CD4-positive, CD25-positive, alpha-beta regulatory T cell (primary cell): Measurements from ENCODE around the gene SLC12A7. TPM values are rescaled to one million over a fixed set of nuclear protein-coding genes. Genes with fewer than 3 reads are reported as not detected.
"Not testable (repeated sequence)": the region's sequence is repeated elsewhere in the genome, so short reads cannot be mapped to it uniquely, and the experiment has no call there.

ENCODE experiments used
- ATAC-seq, 2 donors: fragments of 150-1000 bp; cut with Tn5 transposase; one replicate each; pipeline ENCODE4 v1.10.0; 2021; ENCODE audit warnings: low read depth in 2 of 2, moderate number of reproducible peaks in 2 of 2, moderate library complexity in 1 of 2
- DNase-seq, 3 donors: peaks; one replicate each; pipeline versions ENCODE4 v3.0.0 to v3.0.0-alpha.2; 2012 to 2022; ENCODE audit warnings: mixed read lengths in 1 of 3
- H3K27ac ChIP-seq: one replicate; pipeline ENCODE4 v1.7.0; 2013; ENCODE audit warnings: mild to moderate bottlenecking, low read length; ENCODE audit not compliant: insufficient read depth, poor library complexity, severe bottlenecking
- H3K27me3 ChIP-seq: one replicate; pipeline ENCODE4 v1.7.0; 2013; ENCODE audit warnings: low read length; ENCODE audit not compliant: control insufficient read depth, insufficient read depth
- H3K36me3 ChIP-seq: one replicate; pipeline ENCODE4 v1.7.0; 2013; ENCODE audit warnings: mild to moderate bottlenecking, low read length, moderate library complexity; ENCODE audit not compliant: control insufficient read depth, insufficient read depth
- H3K4me1 ChIP-seq: 2 replicates; pipeline ENCODE4 v1.7.0; 2013; ENCODE audit warnings: mild to moderate bottlenecking, low read length; ENCODE audit not compliant: insufficient read depth, control insufficient read depth, poor library complexity, severe bottlenecking
- H3K4me3 ChIP-seq: one replicate; pipeline ENCODE4 v1.7.0; 2013; ENCODE audit warnings: low read depth, mild to moderate bottlenecking, low read length, moderate library complexity
- H3K9me3 ChIP-seq, 2 experiments: 1 replicate in 1 of 2; 2 replicates in 1 of 2; pipeline ENCODE4 v1.7.0; 2013; ENCODE audit warnings: low read length in 2 of 2, mild to moderate bottlenecking in 1 of 2, moderate library complexity in 1 of 2; ENCODE audit not compliant: control insufficient read depth in 2 of 2
- H3K27ac Mint-ChIP-seq, 3 donors: one replicate each; pipeline ENCODE4 v1.8.0; 2020 to 2022; ENCODE audit warnings: mild to moderate bottlenecking in 3 of 3, mixed read lengths in 3 of 3, moderate library complexity in 2 of 3
- H3K27me3 Mint-ChIP-seq: one replicate; pipeline ENCODE4 v1.8.0; 2022; ENCODE audit warnings: mild to moderate bottlenecking, mixed read lengths
- H3K36me3 Mint-ChIP-seq: one replicate; pipeline ENCODE4 v1.8.0; 2020; ENCODE audit warnings: mixed read lengths
- H3K4me1 Mint-ChIP-seq, 4 donors: one replicate each; pipeline ENCODE4 v1.8.0; 2020 to 2022; ENCODE audit warnings: mixed read lengths in 4 of 4, mild to moderate bottlenecking in 1 of 4
- H3K4me3 Mint-ChIP-seq, 4 donors: one replicate each; pipeline ENCODE4 v1.8.0; 2020 to 2022; ENCODE audit warnings: mild to moderate bottlenecking in 4 of 4, mixed read lengths in 4 of 4, moderate library complexity in 3 of 4
- H3K9me3 Mint-ChIP-seq, 7 donors: one replicate each; pipeline ENCODE4 v1.8.0; 2020 to 2022; ENCODE audit warnings: mixed read lengths in 7 of 7, mild to moderate bottlenecking in 3 of 7, moderate library complexity in 2 of 7
- polyA plus RNA-seq, 4 donors: library from polyadenylated mRNA; unstranded; fragments of 300-500 nt; fragmentation: Illumina TruSeq; gene quantifications; one replicate each; pipeline ENCODE4 v1.2.3, GENCODE V29; 2021
- total RNA-seq: library from RNA; stranded (reverse); gene quantifications from one replicate; pipeline ENCODE4 v1.2.3, GENCODE V29; 2022

SLC12A7 gene
- total and polyA plus RNA-seq, 5 donors from 2014 or later: 2.2 to 16.0 (median 7.0) TPM

- DNase-seq (peak in 2 of 3 donors; percentile 30 to 64), ATAC-seq (peak in 1 of 2 donors; percentile 47)
- Histone ChIP-seq H3K27me3 (peaks cover 10% of the 10 kb centered on the region), H3K36me3 (no peaks in the 10 kb centered on the region), H3K9me3 (no peaks in the 10 kb centered on the region), H3K27ac (no peak overlapping the region), H3K4me3 (no peak overlapping the region), H3K4me1 (peaks cover 30% of the 10 kb centered on the region)
- peak overlapping the region in 3 of 4 donors; percentile 27 to 68 (median 66) for H3K4me3 Mint-ChIP-seq
- peaks cover 44% of the 10 kb centered on the region for H3K27me3 Mint-ChIP-seq
- H3K4me1 Mint-ChIP-seq: peaks cover 0 to 30% (median 3%) of the 10 kb centered on the region in 4 donors
- no peaks in the 10 kb centered on the region for H3K9me3 Mint-ChIP-seq
- H3K27ac Mint-ChIP-seq: no peak overlapping the region
- H3K36me3 Mint-ChIP-seq: no peaks in the 10 kb centered on the region
These were observed 107.2 kb downstream of the SLC12A7 start for GRCh38 chr5:1004461-1005248.

GRCh38 chr5:1003296-1003937 lies 108.4 kb downstream of the SLC12A7 start:
- H3K9me3 ChIP-seq: no peaks in the 10 kb centered on the region
- Mint-ChIP-seq H3K27ac (no peak overlapping the region), H3K4me3 (peak overlapping the region; percentile 12 to 92 (median 59)), H3K9me3 (no peaks in the 10 kb centered on the region), H3K27me3 (peaks cover 43% of the 10 kb centered on the region), H3K36me3 (no peaks in the 10 kb centered on the region), H3K4me1 (peaks cover 0 to 30% (median 3%) of the 10 kb centered on the region in 4 donors)
- DNase-seq: peak in 1 of 3 donors; percentile 35
- H3K27ac ChIP-seq: no peak overlapping the region
- ATAC-seq: no peak
- peaks cover 30% of the 10 kb centered on the region for H3K4me1 ChIP-seq
- H3K36me3 ChIP-seq: no peaks in the 10 kb centered on the region
- no peak overlapping the region for H3K4me3 ChIP-seq
- peaks cover 10% of the 10 kb centered on the region for H3K27me3 ChIP-seq

- Histone ChIP-seq H3K4me1 (peaks cover 30% of the 10 kb centered on the region), H3K4me3 (no peak overlapping the region), H3K36me3 (no peaks in the 10 kb centered on the region), H3K27me3 (peaks cover 8% of the 10 kb centered on the region), H3K9me3 (no peaks in the 10 kb centered on the region), H3K27ac (no peak overlapping the region)
- H3K27ac Mint-ChIP-seq: no peak overlapping the region
- H3K4me1 Mint-ChIP-seq: peaks cover 0 to 27% (median 3%) of the 10 kb centered on the region in 4 donors
- H3K4me3 Mint-ChIP-seq: peak overlapping the region in 2 of 4 donors; percentile 12 to 92
- no peaks in the 10 kb centered on the region for H3K9me3 Mint-ChIP-seq
- DNase-seq: no peak
- peaks cover 39% of the 10 kb centered on the region for H3K27me3 Mint-ChIP-seq
- H3K36me3 Mint-ChIP-seq: no peaks in the 10 kb centered on the region
- ATAC-seq: no peak
These were observed 109.0 kb downstream of the SLC12A7 start for GRCh38 chr5:1002836-1003235.

GRCh38 chr5:1002271-1002546 lies 109.7 kb downstream of the SLC12A7 start:
- peaks cover 30% of the 10 kb centered on the region for H3K4me1 ChIP-seq
- Mint-ChIP-seq H3K27me3 (peaks cover 33% of the 10 kb centered on the region), H3K27ac (no peak overlapping the region), H3K36me3 (no peaks in the 10 kb centered on the region), H3K4me3 (peak overlapping the region in 1 of 4 donors; percentile 40), H3K9me3 (no peaks in the 10 kb centered on the region), H3K4me1 (peaks cover 0 to 28% (median 5%) of the 10 kb centered on the region in 4 donors)
- H3K36me3 ChIP-seq: no peaks in the 10 kb centered on the region
- no peak for ATAC-seq
- DNase-seq: no peak
- no peak overlapping the region for H3K27ac ChIP-seq
- H3K27me3 ChIP-seq: peaks cover 8% of the 10 kb centered on the region
- no peak overlapping the region for H3K4me3 ChIP-seq
- H3K9me3 ChIP-seq: no peaks in the 10 kb centered on the region

- no peaks in the 10 kb centered on the region for H3K36me3 ChIP-seq
- Mint-ChIP-seq H3K4me3 (peak overlapping the region in 1 of 4 donors; percentile 40), H3K36me3 (no peaks in the 10 kb centered on the region), H3K4me1 (peaks cover 0 to 31% (median 9%) of the 10 kb centered on the region in 4 donors), H3K27ac (no peak overlapping the region), H3K9me3 (no peaks in the 10 kb centered on the region), H3K27me3 (peaks cover 27% of the 10 kb centered on the region)
- ATAC-seq (no peak), DNase-seq (no peak)
- H3K27me3 ChIP-seq: peaks cover 8% of the 10 kb centered on the region
- peaks cover 35% of the 10 kb centered on the region for H3K4me1 ChIP-seq
- H3K4me3 ChIP-seq: no peak overlapping the region
- no peaks in the 10 kb centered on the region for H3K9me3 ChIP-seq
- no peak overlapping the region for H3K27ac ChIP-seq
These were observed 110.2 kb downstream of the SLC12A7 start for GRCh38 chr5:1001406-1002270.

GRCh38 chr5:1000831-1001230 lies 111.0 kb downstream of the SLC12A7 start:
- Mint-ChIP-seq H3K27me3 (peaks cover 19% of the 10 kb centered on the region), H3K4me1 (peaks cover 0 to 31% (median 8%) of the 10 kb centered on the region in 4 donors)
- not testable (repeated sequence) for H3K27ac ChIP-seq, H3K27me3 ChIP-seq, ATAC-seq, H3K9me3 Mint-ChIP-seq, H3K36me3 ChIP-seq, H3K4me3 ChIP-seq, H3K4me3 Mint-ChIP-seq, H3K27ac Mint-ChIP-seq, H3K9me3 ChIP-seq, H3K36me3 Mint-ChIP-seq, DNase-seq
- H3K4me1 ChIP-seq: peaks cover 30% of the 10 kb centered on the region
